ENCODE measurements around the gene TBC1D7.

DNA sequence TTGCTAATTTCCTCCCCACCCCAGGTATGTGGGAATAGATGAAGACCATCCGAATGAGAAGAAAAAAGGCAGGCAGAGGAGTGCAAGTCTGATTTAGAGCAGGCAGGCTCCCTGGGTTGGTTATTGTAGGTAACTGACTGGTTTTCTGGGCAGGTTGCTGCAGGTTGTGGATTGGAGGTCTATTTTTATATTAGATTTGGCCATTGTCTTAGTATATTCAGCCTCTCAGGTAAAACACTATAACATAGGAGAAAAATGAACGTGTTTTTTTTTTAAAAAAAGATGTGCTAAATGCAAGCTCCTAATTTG is 492 bp upstream of the TBC1D7 start:
- no peak for TF ChIP-seq POLR2AphosphoS5 (IDR thresholded peaks at IDR 0.05; ENCODE audit: low read length)
- TF ChIP-seq EZH2 (IDR thresholded peaks at IDR 0.05; ENCODE audit: borderline replicate concordance, control insufficient read depth, low read depth, low read length), result no peak
- no peak for TF ChIP-seq SREBF1 (IDR thresholded peaks at IDR 0.05; ENCODE audit: low read length)
- TF ChIP-seq NFYB (IDR thresholded peaks at IDR 0.05; ENCODE audit: insufficient read depth, low read depth, low read length), result no peak
- no peak for TF ChIP-seq POLR2AphosphoS2 (IDR thresholded peaks at IDR 0.05; ENCODE audit: low read depth, low read length)

Measured in GM12878 (cell line).